SHP77 (cell line): ENCODE measurements around the gene ELAVL2.

ENCODE experiments used
- DNase-seq, 2 experiments: peaks; one replicate each; lab custom pipeline; 2025; lab: John Stamatoyannopoulos, UW

Gene ELAVL2

DNA sequence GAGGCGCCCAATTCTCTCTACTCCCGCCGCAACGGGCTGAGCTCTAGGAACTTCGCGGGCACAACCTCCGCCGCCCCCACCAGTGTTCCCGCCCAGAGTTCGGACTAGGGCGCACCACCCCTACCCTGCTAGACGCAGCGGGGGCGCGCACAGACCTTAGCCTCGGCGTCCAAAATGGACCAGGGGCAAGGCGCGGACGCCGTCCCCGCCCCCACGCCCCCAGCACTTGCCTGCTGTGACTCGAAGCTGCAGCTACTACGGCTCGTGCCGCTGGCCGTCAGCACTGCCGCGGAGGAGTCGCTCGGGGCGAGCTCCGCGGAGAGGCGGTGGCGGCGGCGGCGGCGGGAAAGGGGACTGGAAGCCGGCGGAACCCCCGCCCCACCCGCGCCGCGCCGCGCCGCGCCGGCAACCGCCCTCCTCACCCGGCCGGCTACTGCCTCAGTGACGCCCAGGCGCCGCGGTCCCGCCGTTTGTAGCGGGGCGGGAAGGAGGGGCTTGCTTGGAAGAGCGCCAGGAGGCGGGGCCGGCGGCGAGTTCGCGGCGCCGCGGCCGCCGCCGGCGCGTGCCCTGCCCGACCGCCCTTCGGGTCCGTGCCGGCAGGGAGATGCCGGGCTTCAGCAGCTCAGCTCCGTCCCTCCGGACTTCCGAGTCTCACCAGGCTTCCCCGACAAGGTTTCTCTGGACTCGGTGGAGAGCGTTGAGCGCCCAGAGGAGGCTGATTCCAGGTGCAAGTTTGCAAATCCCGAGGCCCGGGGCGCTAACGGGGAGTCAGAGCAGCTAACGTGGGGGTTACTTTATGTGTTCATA is 4.5 kb downstream of the ELAVL2 start:
- DNase-seq: peak; percentile 32 to 57

DNA sequence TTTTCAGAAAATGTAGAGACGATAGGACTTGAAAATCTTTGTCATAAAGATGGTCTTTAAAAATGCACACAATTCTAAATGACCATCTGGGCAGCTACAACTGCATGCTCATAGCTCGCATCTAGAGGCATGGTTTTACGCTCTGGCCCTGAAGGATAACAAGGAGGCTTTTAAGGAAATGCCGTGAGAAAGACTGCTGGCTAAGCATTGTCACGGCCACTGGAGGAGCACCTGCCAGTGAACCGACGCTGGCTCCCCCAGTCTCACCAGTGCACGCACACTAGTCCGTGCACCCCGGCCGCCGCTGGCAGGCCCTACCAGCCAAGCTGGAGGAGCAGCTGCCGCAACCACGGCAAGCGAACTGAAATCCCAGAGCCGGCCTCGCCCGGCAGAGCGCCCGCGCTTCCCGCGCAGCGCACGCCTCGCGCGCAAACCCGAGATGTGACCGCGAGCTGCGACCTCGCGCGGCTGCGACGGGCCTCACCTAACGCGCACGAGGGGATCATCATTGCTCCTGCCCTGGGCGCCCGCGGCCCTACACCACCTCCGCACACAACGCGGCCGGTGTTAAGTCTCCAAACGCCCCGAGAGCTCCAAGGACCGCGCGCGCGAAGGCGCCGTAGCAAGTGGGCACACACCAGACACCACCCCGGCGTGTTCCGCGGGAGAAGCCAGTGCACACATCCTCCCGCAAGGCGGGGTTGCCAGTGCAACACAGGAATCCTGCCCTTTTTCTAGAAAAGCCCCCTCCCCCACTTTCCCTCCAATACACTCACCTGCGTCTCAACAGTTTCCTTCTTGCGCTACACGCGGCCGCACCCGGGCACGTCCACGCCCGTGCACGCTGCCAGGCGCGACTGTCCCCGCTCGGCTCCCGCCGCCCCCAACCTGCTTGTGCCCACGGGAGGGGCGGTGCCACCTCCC is 5.3 kb downstream of the ELAVL2 start:
- peak in 1 of 2 experiments; percentile 55 for DNase-seq

DNA sequence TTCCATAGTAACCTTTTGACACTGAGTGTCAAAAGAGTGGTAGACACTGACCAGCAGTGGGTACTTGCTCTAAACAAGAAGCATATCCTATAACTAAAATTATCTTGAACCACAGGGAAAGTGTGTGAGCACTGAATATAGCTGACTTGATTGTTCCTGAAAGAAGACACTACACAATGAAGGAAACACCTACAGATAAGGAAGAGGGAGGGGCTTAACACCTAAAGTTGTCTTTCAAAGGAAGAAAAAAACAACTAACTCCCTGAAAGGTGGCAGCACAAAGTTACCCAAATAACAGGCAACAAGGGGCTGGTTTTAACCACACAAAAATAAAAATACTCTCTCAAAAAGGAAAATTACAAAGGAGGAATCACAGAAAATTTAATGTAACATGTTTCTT is 6.6 kb downstream of the ELAVL2 start:
- DNase-seq: no peak

DNA sequence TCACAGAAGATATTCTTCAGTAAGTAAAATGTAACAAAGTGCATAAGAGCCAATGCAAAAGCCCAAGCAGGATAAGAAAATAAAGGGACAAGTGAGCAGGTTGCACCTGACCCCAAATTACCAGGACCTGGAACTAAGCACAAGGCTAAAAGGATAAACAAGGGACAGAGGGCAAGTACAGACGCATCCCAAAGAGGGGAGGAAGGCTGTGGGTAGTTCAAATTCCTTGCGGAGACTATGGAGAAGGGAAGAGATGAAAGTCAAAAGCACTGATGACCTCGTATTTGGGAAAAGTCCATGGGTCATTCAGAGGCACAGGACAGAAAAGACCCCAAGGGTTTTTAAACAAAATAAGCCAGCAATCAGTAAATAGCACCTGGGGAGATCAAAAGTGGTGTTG is 11.8 kb downstream of the ELAVL2 start:
- DNase-seq: no peak

DNA sequence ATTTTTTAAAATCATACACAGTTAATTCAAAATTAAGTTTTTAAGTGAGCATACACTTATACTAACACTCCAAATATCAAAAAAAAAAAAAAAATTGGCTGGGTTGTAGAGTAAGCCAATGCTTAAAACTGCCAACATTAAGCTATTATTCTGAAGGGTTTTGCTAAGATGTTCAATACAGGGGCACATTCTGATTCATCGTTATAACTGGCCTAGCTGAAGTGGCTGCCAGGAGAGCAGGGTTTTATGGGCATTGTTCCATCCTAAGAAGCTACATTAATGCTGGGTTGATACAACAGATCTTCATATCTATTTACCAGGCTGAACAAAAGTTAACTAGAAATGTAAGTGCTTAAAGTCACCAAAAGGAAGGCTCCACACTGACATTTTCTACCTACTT is 13.4 kb downstream of the ELAVL2 start:
- DNase-seq: no peak

DNA sequence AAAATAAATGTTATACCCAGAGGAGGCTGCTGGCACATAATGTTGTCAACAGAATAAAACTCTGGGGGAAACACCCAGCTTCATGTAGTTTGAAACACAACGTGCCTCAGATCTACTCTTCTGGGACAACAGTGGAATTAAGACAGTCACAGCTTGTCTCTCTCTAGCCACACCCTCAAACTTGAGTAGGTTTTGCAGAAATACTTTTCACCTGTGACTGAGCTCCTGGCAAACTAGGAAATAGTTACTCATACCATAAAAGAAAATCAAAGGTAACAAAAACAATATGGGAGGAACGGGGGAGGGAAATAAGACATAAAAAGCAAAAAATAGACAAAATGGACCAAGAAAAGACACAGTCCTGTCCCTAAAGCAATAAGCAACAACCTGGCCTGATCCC is 14.4 kb downstream of the ELAVL2 start:
- no peak for DNase-seq

DNA sequence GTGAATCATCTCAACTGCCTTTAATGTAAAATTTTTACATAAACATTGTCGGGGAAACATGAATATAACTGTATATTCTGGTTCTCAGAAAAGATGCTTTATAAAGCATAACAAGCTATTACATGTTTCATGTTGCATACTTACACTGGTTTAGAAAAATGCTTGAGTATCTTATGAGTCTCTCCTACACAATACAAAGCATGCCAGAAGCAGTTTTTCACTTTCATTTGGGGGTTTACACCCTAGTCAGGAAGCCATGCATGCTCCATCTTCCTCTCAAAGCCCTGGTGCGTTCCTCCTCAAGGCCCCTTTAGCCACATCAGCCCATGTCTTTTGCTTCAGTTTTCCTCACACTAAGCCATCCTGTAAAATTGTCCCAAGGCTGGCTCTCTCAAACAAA is 22.8 kb downstream of the ELAVL2 start:
- DNase-seq: no peak

DNA sequence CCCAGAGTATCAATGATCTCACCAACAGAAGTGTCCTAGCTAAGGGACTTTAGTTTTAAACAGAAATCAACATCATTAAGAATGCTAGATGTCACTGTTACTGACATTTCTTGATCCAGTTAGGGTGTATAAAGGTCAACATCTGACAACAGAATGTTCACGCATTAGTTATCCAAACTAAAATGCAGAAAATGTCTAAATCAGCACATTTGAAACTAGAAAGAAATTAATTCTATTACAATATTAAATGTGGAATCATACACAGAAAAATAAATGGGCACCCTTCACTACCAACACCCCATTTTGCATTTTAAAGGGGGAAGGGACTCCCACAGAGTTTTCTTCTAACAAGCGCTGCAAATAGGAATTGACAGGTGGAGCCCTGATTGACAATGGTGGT is 24.5 kb downstream of the ELAVL2 start:
- no peak for DNase-seq

DNA sequence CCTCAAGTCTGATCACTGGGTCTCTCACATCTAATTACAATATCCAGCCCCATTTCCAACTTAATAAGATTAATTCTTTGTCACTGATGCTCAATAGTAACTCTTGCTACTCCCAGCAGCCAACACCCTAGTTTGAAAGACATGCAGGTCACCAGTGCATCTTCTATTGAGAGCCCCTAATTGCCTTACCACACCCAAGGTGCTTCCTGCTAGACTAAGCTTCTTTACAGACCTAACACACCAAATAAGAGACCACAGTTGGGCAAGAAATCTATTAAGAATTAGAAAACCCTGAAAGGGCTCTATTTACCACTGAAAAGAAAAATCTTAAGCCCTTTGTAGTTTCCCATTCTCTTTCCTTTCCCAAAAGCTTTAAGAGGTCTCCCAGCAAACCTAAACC is 26.5 kb downstream of the ELAVL2 start:
- DNase-seq: no peak

DNA sequence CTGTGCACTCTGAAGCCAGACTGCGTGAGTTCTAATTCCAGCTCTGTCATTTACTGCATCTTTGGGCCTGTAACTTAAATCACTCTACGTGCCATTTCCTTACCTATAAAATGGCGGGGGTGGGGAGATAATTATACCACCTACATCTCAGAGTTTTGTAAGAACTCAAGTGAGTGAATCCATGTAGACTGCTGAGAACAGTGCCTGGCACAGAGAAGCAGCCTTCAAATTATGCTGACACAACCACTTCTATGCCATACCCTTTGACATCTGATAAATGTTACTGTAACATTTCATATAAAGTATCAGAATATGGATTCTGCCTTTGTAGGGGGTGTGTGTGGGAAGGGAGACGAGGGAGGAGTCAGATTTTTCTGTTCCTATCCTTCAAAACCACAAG is 27.7 kb downstream of the ELAVL2 start:
- DNase-seq: no peak

DNA sequence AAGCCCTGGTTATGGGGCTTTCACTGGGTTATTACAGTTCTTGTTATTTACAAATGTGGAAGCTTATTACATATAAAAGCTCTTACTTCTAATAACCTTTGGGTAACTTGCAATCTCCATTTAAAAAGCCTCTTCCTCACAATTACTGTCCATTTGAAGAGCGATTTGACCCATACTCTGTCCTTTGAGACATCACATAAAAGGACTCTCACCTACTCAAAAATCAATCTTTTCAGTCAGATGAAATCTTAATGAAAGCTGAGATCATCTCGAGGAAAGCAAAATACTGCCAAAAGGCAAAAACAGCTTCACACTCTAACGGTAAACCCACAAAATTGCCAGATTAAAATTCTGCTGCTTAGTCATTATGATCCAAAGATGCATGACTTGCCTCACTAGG is 29.8 kb downstream of the ELAVL2 start:
- DNase-seq: no peak

DNA sequence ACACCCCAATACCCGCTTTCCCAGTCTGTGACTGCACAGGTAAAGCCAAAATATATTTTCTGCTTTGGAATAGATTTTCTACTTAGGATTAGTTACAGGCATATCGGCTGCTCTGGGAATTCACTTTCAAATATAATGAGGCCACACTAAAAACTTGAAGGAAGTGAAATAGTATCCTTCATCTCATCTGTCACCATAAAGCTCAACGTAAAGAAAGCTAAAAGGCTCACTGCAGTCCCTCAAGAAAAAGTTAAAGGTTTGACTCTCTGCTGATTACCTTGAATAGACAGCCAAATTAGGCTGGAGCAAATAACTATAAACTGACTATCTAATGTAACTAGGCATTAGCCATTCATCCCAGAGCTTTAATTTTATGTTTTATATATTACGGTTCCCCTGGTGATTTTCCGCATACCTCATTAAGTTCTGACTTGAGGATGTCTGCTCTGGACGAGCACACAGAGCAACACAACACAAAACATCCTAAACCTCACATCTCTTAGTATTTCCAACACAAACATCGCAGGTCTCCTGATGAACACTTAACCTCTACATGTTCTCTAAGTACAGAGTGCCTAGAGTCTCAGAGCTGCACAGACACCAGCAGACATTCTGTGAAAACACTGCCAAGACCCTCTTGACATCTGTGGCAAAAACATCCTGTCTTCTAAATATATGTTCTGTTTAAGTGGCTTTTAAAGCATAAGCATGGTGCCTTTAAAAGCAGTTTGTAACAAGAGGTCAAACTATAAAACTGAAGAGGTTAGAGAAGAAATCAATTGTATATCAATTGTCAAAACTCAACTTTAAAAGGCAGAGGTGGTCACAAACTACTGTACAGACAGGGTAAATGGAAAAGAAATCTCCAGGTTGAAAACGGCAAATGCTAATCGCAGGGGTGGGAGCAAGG is 35.4 kb downstream of the ELAVL2 start:
- no peak for DNase-seq

DNA sequence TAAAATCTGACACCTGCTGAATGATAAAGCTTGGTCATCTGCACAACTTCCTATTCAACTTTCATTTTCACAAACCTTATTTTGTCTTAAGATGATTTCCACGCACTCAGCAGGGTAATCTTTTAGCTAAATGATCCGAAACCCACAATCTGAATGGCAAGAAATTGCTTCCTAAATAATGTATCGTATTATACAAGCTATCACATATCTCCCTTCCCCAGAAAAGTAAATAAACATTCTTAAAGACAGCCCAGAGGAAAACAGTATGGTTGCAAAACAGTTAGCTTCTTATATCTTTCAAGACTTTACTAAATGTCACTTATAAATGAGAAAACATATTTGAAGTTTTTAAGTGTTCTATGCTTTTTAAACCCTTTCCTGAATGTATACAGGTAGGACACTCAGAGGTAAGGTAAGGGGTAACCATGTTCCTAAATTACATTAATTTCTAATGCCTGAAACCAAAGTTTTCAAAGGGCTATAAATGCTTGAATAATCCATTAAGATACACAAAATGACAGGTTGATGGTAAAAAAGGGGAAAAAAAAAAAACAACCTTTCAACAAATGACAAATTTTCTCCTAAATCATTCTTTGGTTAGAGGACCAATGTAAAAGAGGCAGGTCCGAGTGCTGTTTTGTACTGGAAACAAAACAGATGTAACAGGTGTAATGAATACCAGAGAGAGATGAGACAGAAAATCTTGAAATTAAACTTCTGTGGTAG is 36.3 kb downstream of the ELAVL2 start:
- DNase-seq: no peak

DNA sequence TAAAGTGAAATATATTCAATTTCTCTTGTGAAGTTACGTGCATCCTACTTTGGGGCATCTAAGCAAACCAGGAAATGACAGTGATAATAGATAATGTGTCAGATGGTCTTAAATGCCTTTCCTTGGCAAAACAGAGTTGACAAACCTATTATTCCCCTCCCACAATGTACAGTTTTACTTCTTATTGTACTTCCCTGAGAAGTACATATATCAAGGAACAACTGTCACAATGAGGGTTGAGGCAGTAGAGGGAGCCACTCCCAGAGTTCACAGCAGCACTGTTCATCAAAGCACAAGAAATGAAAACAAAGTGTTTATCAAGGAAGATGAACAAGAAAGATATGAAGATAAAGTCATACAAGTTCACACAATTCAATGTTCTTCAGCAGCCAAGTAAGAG is 41.1 kb downstream of the ELAVL2 start:
- DNase-seq: no peak

DNA sequence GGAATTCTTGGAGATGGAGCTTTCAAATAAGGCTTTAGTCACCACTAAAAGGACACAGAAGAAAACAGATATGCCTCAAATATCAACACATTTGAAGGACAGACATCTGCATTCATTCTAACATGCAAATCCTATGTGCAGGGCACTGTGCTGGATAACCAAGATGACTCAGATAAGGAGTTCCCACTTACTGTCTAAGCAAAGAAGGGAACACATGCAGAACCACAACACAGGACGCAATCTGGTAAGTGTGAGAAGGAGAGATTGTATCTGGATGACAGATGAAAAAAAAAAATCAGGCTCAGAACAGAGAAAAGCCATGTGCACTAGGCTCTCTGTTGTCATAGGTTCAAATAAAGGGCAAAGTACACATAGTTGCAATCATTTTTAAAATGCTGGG is 42.5 kb downstream of the ELAVL2 start:
- DNase-seq: no peak

DNA sequence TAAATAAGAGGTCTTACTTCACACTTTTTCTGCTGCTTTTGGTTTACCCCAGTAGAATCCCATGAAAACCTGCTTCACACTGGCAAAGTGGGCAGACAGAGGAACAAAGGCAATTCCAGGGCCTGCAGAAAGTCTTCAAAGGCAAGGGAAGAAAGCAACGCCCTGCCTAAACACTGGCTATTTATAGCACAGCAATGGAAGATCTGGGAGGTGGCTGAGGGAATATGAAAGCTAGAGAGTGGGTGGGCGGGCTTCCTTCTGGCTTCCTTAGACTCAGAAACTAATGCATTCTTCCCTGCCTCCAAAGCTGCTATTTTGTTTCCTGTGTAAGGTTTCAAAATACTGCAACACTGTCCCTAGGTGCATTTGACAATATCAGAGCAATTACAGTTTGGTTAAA is 46.8 kb downstream of the ELAVL2 start:
- no peak for DNase-seq

DNA sequence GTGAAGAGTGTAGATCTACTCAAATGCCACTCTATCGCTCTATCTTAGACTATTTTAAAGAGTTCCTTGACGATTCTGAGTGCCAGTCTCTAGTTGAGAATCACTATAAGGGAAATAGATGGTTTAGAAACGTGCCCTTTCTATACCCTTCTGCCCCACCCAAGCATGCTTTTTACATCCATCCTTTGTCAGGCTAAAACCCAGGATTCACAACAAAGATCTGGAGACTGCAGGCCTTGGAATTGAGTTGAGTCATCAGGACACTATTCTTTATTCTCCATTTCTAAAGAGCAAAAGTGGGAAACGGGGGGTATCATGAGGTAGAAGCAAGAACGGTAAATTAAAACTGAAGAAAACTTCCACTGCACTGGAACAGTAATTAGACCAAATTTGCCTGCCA is 48.7 kb downstream of the ELAVL2 start:
- DNase-seq: no peak

DNA sequence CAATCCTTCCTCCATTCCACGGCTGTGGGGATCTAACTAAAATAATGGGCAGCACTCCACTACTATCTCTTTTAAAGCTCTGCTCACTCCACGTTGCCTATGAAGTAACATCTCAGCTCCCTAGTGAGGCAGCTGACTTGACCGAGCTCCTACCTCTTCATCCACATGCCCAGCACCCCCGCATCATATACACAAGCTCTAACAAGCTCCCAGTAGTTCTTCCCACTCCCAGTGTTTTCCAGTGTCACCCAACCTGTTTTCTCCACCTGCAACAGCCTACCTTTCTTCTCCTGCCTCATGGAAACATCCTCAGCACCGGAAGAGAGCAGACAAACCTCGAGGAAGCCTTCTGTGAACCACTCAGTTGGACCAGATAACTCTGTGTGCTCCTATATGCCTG is 50.5 kb downstream of the ELAVL2 start:
- no peak for DNase-seq

DNA sequence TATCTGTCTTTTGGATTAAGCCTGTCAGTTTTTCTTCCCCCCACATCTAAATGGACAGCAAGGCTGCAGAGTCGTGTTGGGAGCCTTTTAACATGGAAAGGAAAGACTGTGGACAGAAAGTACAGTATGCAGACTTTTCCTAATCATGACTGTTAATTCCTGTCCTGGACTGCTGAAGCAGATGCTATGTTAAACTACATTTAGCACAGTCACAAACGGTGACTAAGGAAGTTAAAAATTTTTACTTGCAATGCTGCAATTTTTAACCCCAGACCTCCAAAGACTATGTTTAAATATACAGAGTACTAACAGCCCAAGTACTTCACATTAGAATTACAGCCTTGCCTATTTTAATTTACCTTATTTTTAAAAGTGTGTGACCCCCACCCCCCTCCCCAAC is 51.8 kb downstream of the ELAVL2 start:
- no peak for DNase-seq

DNA sequence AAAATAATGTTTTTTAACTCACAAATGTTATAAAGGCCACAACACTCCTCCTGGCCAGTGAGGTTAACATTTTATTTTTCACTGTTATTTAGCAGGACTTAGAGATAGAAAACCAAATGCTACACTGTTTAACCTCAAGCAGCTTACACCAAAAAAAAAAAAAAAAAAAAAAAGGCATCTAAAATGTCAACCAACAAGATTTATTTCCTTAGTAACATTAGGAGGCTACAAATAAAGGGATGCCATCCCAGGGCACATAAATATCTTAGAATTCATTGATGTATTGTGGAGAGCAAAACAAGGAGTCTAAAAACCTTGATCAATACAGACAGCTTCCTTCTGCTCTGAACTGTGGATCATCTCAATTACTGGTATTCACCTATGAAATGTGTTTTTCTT is 53.7 kb downstream of the ELAVL2 start:
- DNase-seq: no peak

DNA sequence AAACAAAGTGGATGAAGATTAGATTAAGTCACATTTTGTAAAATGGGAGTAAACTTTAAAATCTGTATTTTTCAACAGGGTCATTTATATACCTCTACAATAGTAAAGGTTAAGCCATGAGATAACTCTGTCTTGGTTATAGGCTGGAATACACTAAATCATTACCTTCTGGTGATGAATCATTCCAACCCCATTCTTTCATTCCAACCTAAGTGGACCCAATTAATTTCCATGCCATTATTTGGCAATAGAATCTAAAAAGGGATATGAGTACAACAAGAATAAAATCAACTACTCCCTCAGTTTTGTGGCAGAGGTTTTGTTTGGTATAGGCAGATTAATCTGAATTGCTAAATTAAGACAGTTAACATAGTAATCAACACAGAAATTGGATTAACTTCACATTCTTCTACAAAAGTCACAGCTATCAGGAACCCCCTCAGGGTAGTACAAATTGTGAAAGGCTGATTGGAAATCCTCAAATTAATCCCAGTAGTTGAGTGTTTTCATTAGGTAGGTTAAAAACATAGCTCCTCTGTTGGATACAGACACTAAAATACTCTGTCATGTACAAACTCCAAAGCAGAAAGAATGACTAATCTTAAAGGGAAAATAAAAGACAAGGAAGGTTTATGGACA is 54.2 kb downstream of the ELAVL2 start:
- no peak for DNase-seq
